Measurements from ENCODE around the gene TAX1BP3. TPM values are rescaled to one million over a fixed set of nuclear protein-coding genes. Genes with fewer than 3 reads are reported as not detected.

TAX1BP3 gene
- total and polyA plus RNA-seq, 2 experiments from 2014 or later, result 98.7 to 134 TPM

- H3K4me1 Mint-ChIP-seq, result no peaks in the 10 kb centered on the region
- TF ChIP-seq STAT1 (IDR thresholded peaks at IDR 0.05; ENCODE audit: unreplicated experiment) (no peak), CTCF (conservative IDR thresholded peaks at IDR 0.05; ENCODE audit: low read depth in 2 of 2) (peak; percentile 50 to 71), JUNB (IDR thresholded peaks at IDR 0.05; ENCODE audit: unreplicated experiment) (no peak)
- H3K9me3 Mint-ChIP-seq, result no peaks in the 10 kb centered on the region
- Histone ChIP-seq H3K36me3 (ENCODE audit: insufficient read depth) (no peaks in the 10 kb centered on the region), H3K9me2 (ENCODE audit: insufficient read depth) (no peaks in the 10 kb centered on the region), H3F3A (replicated peaks; ENCODE audit: low read depth) (no peaks in the 10 kb centered on the region), H3K4me1 (ENCODE audit: insufficient read depth) (no peaks in the 10 kb centered on the region), H2AFZ (no peak overlapping the region), H3K27ac (ENCODE audit: low read depth) (no peak overlapping the region), H3K4me2 (no peak overlapping the region), H3K27me3 (ENCODE audit: insufficient read depth) (no peaks in the 10 kb centered on the region), H3K4me3 (no peak overlapping the region), H3K79me2 (replicated peaks; ENCODE audit: insufficient read depth) (no peaks in the 10 kb centered on the region), H4K20me1 (replicated peaks; ENCODE audit: insufficient read depth) (no peaks in the 10 kb centered on the region)
- H3K36me3 Mint-ChIP-seq (ENCODE audit: low read depth), result peaks cover 10% of the 10 kb centered on the region; the same call in 2 of the 3 replicates
- H3K27me3 Mint-ChIP-seq (ENCODE audit: insufficient read depth, low read depth, poor library complexity), result peaks cover 2% of the 10 kb centered on the region
- H3K4me3 Mint-ChIP-seq, result no peak overlapping the region
- no peak overlapping the region for H3K27ac Mint-ChIP-seq
- peak; percentile 74 for DNase-seq (ENCODE audit: low spot score)
- ATAC-seq, result peak; percentile 96
Observed at GRCh38 chr17:3647769-3648555, 20.4 kb downstream of the TAX1BP3 start.

- no peaks in the 10 kb centered on the region for H3K27me3 ChIP-seq (ENCODE audit: insufficient read depth)
- peaks cover 2% of the 10 kb centered on the region for H3K27me3 Mint-ChIP-seq (ENCODE audit: insufficient read depth, low read depth, poor library complexity)
- no peak overlapping the region for H3K27ac ChIP-seq (ENCODE audit: low read depth)
- H3K9me3 Mint-ChIP-seq, result no peaks in the 10 kb centered on the region
- H3K79me2 ChIP-seq (replicated peaks; ENCODE audit: insufficient read depth), result no peaks in the 10 kb centered on the region
- no peaks in the 10 kb centered on the region for H3F3A ChIP-seq (replicated peaks; ENCODE audit: low read depth)
- no peak overlapping the region for H2AFZ ChIP-seq
- no peaks in the 10 kb centered on the region; the same call in 2 of the 3 replicates for H3K4me1 Mint-ChIP-seq
- no peaks in the 10 kb centered on the region for H3K36me3 ChIP-seq (ENCODE audit: insufficient read depth)
- ATAC-seq (peak; percentile 25; the same call in 2 of the 3 replicates), DNase-seq (ENCODE audit: low spot score) (no peak)
- peaks cover 13% of the 10 kb centered on the region; the same call in 2 of the 3 replicates for H3K36me3 Mint-ChIP-seq (ENCODE audit: low read depth)
- H3K4me3 Mint-ChIP-seq, result no peak overlapping the region
- no peak overlapping the region for H3K27ac Mint-ChIP-seq
- H3K9me2 ChIP-seq (ENCODE audit: insufficient read depth), result no peaks in the 10 kb centered on the region
- no peaks in the 10 kb centered on the region for H4K20me1 ChIP-seq (replicated peaks; ENCODE audit: insufficient read depth)
- no peak overlapping the region for H3K4me3 ChIP-seq
- H3K4me1 ChIP-seq (ENCODE audit: insufficient read depth), result no peaks in the 10 kb centered on the region
- H3K4me2 ChIP-seq, result no peak overlapping the region
- TF ChIP-seq EZH2 (IDR thresholded peaks at IDR 0.05; ENCODE audit: low read depth, unreplicated experiment), result no peak
- TF ChIP-seq ZNF331 (CRISPR knock-in tag; IDR thresholded peaks at IDR 0.05; ENCODE audit: low read depth), result no peak
- no peak for TF ChIP-seq CREB1 (CRISPR knock-in tag; IDR thresholded peaks at IDR 0.05; ENCODE audit: low read depth)
- no peak for TF ChIP-seq ZNF462 (CRISPR knock-in tag; IDR thresholded peaks at IDR 0.05)
- TF ChIP-seq REST (IDR thresholded peaks at IDR 0.05; ENCODE audit: unreplicated experiment), result no peak
Observed at GRCh38 chr17:3647251-3647650, 21.1 kb downstream of the TAX1BP3 start.

All from GM23338 (cell line).